GM21360 (cell line): ENCODE results near the gene SALL2.

Experiments used
- ATAC-seq: cut with Tn5 transposase; IDR thresholded peaks from one replicate; pipeline ENCODE4 v1.9.1; 2021; ENCODE audit warnings: mild to moderate bottlenecking, moderate library complexity; ENCODE audit not compliant: unreplicated experiment

Gene SALL2

GRCh38 chr14:21494902-21495762 lies 31.0 kb downstream of the SALL2 start:
- ATAC-seq = no peak

- ATAC-seq = no peak
Measured at GRCh38 chr14:21486640-21487087, 39.5 kb downstream of the SALL2 start.

- peak; percentile 98 for ATAC-seq
Measured at GRCh38 chr14:21476925-21477681, 49.0 kb downstream of the SALL2 start, which contains the start of the genes RAB2B and TOX4. TSS of gene RAB2B (minus strand) at chr14:21476959. CDS start at chr14:21476872, 87 bp downstream. TSS of gene TOX4 (plus strand) at chr14:21477195. CDS start at chr14:21477279, 84 bp downstream.

GRCh38 chr14:21476523-21476924 lies 49.6 kb downstream of the SALL2 start:
- peak; percentile 31 for ATAC-seq

GRCh38 chr14:21475767-21476522 lies 50.2 kb downstream of the SALL2 start:
- no peak for ATAC-seq
